GM19238 (cell line): ENCODE measurements around the gene STYX.

ENCODE experiments used
- DNase-seq: peaks from one replicate; pipeline ENCODE4 v3.0.0; 2011; ENCODE audit warnings: low spot score; ENCODE audit not compliant: insufficient read length

The STYX gene, protein sequence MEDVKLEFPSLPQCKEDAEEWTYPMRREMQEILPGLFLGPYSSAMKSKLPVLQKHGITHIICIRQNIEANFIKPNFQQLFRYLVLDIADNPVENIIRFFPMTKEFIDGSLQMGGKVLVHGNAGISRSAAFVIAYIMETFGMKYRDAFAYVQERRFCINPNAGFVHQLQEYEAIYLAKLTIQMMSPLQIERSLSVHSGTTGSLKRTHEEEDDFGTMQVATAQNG

DNA sequence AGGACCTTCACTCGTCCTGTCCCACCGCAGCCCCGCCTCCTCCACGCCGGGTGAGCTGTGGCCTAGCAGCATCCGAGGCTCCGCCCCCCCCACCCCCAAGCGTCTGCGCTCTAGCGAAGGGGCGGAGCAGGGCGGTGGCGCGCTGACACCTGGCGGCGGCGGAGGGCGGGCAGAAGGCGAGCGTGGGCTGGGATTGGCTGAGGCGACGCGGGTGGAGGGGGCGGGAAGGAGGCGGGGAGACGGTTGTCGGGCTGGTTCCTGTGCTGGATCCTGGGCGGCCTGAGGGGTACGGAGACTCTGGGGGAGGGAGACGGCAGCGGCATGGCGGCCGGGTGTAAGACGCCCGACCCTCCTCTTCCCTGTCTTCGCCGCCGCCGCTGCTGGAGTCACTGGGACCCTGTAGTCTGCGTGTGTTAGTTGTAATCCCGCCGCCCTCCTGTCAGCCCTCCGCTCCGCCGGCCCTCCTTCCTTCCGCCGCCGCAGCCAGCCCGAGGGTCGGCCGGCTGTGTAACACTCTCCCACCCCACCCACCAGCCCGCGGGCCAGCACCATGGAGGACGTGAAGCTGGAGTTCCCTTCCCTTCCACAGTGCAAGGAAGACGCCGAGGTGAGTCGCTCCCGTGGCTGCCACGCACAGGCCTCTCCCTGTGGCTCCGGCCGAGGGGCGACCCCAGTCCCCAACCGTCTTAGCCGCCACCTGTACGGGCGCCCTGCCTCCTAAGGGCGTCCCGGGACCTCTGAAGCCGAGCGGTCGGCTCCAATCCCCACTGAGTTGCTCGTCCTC is at the start of gene STYX:
Gene STYX, plus strand, starts transcription at position 242 of the 784 bp plus-strand sequence. Its CDS starts 309 bp downstream, at position 551.
- DNase-seq: peak; percentile 61

DNA sequence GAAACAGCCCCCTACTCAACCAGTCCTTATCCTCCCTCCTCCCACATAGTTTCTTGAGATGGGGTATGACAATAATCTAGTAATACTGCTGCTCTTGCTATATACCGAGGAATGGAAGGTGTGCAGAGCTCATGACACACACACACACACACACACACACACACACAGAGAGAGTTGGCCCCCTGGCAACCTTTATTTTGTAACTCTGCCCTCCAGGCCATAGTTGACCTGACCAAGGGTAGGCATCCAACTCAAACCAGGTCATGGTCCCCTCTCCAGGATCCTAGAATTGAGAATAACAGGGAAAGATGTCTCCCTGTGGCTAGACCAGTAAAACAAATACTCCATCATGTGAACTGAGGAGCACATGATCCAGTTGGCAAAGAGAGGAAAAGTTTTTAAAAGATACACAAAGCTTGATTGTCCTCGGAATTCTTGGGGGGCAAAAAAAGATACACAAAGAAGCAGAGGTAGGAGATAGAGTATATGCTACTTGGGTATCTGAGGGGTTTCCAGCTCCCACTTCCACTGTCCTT is 45.9 kb upstream of the STYX start:
- DNase-seq: no peak

DNA sequence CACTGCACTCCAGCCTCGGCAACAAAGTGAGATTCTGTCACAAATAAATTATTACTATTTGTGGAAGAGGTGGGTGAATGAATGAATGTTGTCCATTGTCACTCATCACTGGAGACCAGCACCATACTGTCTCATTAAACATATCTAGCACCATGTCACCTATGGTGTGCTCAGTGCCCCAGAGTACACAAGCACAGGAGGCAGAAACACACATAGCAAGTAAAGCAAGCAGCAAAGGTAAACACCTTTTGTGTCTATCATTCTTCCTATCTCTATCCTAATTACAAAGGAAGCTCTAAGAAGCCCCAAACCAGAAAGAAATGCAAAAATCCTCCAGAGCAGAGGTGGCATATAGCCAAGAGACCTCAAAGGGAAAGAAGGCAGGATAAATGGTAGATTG is 43.8 kb upstream of the STYX start:
- no peak for DNase-seq

DNA sequence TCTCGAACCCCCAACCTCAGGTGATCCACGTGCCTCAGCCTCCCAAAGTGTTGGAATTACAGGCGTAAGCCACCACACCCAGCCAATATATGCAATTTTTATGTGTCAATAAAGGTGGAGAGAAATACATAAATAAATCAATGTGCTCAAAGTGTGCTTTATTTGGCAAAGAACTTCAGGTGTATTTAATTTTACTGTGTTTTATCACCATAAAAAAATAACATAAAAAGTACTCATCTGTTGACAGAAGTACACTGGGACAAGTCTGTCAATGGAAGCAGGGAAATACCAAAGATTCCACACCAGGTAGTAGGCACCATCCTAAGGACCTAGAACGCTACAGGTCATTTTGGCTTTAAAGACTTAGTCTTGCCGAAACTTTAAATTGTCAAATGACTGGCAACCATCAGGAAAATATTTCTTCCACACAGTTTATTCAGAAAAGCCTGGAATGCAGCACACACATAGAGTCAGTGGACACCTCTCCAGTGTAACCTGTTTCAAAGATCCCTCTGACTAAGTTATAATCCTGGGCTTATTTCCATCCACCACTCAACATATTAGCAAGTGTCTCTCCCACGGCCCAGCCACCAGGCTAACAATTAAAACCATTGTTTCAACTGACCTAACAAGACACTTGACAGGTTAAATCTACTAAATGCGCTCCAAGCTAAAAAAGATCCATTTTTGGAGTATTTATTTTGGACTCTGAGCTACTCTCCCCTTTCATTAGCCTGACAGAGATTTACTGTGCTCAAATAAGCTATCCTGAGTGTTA is 38.8 kb upstream of the STYX start:
- no peak for DNase-seq

DNA sequence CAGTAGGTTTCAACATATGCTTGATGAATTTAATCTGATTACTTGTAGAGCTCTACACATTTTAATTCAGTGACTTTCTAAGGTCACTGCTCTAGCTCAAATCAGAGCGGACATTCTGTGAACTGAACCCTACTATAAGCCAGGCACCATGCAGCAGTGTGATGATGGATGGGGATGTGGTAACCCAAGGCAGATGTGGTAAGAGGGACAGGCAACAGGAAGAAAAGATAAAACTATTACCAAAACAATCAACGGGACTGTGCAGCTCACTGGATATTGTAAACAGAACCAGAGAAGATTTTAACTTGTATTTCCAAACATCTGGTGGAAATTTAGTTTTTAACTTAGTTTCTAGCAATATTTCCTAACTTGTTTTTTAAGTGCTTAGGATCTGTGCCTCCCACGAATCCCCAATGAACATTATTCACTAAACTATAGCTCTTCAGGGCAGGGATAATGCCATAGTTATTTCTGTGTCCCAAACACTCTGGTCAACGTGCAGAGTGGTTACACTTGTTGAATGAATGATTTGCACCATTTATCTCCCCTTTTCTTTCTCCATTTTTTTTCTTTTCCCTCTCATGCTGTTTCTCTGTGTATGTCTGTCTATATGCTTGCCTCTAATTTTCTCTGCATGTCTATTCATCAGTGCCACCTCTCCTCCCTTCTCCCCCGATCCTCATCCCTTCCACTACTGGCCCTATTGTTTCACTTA is 37.6 kb upstream of the STYX start:
- no peak for DNase-seq

DNA sequence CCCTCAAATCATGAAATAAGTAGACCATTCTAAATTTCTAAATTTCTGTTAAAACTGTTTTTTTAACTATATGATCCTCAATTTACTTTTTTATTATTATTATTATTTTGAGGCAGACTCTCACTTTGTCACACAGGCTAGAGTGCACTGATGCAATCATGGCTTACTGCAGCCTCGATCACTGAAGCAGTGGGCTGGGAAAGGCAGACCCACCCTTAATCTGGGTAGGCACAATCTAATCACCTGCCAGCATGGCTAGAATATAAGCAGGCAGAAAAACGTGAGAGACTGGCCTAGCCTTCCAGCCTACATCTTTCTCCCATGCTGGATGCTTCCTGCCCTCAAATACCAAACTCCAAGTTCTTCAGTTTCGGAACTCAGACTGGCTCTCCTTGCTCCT is 36.9 kb upstream of the STYX start:
- no peak for DNase-seq

DNA sequence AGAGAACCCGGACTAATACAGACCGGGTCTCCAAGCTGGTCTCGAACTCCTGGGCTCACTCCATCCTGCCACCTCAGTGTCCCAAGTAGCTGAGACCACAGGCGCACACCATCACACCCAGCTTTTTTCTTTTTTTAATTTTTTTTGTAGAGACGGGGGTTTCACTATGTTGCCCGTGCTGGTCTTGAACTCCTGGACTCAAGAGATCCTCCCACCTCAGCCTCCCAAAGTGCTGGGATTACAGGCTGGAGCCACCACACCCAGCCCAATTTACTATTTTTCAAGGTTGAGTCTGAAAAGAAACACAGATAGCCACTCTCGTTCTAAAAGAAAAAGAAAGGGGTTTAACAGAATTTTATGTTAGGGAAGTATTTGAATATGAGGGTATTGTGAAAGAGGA is 36.4 kb upstream of the STYX start:
- no peak for DNase-seq

DNA sequence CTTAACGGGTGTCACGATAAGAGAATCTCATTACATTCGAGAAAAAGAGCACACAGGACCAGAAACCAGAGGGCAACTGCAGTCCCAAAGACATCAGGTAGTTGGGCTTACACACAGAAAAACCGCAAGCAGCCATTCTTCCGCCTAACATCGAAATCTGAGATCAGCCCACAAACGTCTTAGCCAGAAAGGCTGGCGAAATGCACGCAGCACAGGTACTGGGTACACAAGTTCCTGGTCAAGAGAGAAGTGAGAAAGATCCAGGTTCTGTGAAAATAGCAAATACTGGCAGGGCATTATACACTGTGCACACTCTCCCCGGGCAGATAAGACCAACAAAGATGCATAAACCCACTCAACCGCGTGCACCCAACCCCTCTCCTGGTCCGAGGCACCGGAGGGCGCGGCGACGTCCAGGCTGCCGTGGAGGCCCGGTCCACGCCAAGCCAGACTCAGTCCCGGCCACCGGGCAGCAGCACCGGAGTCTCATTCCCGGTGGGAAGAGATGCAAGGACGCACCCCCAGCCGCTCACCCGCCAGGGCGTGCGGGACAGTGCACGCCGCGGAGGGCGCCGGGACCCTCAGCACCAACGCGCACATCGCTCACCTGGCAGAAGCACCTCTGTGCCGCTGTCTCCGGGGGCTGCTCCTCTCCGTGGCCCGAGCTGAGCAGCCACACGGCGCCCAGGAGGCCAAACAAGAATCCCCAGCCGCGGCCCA is 35.0 kb upstream of the STYX start:
- DNase-seq: peak; percentile 41

DNA sequence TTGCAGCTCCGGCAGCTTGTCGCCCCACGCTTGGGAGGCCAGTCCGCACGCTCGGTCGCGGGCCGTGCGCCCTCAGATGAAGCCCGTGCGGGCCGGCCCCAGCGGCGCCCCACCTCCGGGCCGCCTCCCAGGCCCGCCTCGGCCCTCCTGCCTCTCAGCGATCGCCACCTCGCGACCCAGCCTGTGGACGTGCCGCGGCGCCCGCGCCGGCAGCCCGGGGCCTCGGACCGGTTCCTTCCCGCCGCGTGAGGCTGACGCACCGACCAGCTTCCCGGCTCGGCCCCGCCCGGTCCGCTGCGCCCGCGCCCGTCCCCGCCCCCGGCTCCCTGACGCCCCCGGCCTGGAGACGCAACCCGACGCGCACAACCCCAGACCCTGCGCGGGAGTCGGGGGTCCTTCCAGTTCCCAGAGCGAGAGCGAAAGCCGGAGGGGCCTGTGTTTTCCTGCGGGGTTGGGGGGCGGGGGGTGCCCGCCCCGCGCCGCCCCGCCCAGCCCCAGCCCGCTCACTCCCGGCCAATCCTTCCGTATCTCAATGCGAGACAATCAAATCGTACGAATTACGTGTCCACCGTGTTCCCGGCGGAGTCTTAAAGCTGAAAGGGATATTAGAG is 34.4 kb upstream of the STYX start, which contains the start of gene ERO1A:
Gene ERO1A, minus strand, starts transcription at position 78 of the 611 bp plus-strand sequence. Its CDS starts 77 bp downstream, at position 1.
- DNase-seq: peak; percentile 55

DNA sequence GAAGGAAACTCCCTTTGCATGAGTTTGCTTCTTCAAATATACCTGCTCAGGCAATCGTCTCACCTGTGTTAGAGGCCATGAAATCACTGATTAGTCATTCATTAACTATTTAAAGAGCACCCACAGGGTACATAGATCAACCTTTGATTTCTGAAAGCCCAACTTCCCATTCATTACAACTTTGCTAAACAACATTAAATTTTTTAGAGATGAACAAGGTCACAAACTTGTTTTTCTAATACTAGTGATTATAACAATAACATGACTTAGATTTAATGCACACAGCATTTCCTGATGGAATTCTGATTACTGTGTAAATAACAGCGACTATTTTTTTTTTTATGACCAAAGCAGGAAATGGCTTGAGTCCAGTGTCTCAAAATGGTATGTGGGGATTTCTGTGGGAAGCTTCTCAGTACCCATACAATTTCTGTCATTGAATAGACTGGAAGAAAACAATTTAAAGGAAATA is 29.2 kb upstream of the STYX start:
- no peak for DNase-seq

DNA sequence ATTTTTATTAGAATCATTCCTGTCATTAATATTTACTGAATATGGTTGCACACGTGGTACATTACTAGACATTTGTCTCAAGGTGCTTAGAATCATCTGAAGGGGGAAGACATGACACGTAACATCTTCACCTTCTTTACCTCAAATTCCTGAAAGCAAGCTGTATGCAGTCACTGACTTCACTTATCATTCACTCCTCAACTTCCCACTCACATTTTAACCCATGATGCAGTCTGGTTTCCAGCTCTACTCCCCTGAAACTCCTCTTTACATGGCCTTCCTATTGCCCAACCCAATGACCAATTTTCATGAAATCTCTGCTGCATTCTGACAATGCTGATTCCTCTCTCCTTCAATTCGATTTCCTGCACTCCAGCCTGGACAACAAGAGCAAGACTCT is 28.7 kb upstream of the STYX start:
- DNase-seq: no peak

DNA sequence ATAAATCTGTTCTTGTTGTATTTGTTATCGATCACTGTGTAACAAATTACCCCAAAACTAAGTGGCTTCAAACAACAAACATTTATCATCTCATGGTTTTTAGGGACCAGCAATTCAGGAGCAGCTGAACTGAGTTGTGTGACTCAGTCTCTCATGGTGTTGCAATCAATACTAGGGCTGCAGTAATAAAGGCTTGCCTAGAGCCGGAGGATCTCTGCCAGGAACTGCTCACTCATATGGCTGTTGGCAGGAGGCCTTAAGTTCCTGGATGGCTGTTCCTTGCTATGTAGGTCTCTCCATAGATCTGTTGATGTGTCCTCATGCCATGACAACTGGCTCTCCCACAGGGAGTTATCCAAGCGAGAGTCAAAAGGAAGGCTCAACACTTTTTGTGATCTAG is 26.7 kb upstream of the STYX start:
- no peak for DNase-seq

DNA sequence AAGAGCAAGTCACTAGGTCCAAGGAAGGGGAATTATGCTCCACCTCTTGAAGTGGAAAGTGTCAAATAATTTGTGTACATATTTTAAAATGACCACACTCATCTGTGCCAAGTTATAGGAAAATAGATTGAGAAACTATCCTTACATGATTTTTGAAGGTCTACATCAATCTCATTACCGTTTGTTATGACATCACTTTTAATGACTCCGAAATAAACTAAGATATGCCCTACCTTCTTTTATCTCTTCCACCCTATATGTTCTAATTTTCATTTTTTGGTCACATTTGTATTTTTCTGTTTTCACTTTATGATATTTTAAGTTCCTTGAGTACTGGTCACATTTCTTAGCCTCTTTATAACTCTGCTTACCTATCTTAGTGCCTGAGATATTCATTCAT is 26.3 kb upstream of the STYX start:
- no peak for DNase-seq

DNA sequence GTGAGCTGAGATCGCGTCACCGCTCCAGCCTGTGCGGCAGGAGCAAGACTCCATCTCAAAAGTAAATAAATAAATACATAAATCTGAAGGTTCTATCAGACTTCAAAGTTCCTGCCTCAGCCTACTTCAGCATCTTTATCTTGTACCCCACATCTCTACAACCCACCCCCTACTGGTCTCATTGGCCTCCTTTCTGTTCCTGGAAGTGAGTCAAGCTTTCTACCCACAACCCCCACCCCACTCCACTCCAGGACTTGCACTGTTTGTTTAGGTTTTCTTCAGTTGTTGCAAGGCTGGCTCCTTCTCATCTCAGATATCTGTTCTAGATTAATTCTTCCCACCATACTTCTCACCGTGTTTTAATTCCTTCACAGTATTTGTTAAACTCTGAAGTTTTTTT is 23.7 kb upstream of the STYX start:
- DNase-seq: no peak

DNA sequence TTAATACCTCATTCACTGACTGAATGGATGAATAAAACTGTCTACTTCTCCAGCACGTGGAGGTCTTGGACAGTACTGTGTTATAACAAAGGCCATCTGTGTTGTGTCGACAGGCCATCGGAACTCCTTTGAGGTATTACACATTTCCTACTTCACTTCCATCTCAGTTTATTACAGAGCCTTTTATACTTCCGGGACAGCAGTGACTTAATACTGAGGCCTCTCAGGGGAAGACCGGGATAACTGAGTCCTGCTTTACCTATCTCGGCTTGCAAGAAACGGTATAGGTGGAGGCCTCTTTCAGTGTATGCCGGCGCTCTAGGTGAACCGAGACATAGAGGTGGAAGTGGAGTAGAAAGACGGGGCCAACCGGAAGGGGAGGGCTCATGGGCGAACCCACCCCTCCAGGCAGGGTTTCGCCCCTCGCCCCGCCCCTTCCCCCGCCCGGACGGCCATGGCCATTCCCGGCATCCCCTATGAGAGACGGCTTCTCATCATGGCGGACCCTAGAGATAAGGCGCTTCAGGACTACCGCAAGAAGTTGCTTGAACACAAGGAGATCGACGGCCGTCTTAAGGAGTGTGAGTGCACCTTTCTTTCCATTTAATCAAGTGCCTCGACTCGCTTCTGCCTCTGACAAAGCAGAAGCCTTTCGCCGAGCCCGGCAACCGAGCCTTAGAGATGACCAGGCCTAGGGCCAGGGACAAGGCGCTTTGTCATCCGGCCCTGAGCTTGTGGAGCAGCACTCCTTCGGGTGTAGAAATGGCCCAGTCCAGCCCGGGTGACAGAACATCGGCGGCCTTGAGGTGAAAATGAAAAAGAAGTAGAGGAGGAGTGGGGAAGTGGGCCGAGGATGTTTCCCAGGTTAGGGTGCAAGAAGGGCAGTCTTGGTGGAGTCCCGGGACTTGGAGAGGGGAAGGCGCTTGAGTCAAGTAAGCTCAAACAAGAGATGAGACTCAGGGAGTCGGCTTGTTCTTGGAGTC is 23.0 kb upstream of the STYX start, which contains the start of gene PSMC6:
Gene PSMC6, plus strand, starts transcription at position 477 of the 983 bp plus-strand sequence. Its CDS starts 20 bp downstream, at position 497.
- DNase-seq: peak; percentile 85

DNA sequence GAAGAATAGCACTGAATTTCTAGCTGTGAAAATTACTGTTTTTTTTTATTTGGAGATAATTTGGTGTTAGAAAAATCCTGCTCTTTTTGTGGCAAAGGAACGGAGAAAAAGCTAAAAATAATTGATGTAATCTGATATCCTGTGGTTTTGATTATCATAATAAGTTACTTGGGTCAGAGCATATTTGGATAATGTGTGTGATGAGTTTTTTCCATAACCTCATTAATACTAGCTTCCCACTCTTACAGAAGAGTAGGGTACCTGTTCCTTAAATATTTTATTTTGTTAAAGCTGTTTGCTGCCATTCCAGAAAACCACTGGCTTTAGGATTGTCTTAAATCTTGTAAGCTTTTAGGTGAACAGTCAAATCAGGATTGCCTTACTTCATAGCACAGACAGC is 18.3 kb upstream of the STYX start:
- DNase-seq: no peak

DNA sequence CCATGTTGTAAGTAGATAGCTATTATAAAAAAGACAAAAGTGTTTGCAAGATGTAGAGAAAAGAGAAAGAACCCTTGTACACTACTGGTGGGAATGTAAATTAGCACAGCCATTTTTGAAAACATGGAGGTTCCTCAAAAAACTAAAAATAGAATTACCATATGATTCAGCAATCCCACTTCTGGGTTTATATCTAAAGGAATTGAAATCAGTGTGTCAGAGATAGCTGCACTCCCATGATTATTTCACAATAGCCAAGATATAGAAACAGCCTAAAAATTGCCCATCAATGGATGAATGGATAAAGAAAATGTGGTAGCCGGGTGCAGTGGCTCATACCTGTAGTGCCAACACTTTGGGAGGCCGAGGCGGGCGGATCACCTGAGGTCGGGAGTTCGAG is 13.8 kb upstream of the STYX start:
- DNase-seq: no peak

DNA sequence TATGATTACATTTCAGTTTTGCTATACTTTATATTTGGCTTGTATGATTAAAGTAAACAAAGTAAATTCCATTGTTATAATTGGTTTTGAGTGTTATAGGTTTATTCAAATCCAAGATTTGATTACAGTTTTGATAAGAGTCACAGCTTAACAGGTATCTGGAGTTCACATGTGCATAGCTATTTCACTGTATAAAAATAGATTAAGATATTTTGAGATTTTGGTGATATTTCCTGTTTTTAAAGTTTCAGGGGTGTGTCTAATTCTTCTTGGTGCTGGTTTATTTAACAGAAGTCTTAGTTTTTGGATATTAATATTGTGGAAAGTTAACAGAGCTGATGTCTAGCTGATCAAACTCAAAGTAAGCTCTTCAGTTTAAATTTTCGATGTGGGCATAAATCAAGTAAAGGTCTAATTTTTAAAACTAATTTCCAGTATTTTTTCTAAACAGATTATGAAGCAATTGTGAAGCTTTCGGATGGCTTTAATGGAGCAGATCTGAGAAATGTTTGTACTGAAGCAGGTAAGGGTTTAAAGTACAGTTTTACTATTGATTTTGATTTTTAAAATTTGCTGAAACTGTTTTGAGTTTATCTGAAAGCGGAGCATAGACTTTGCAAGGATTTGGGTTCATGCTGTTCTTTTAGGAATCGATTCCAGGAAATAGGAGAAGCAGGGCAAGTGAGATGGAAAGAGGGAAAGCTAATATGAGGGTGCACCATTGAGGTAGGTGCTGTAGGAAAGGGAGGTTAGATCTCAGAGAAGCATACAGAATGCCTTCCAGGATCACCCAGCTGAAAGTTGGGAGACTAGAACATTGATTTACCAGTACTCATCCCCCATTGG is 6.2 kb upstream of the STYX start:
- no peak for DNase-seq
